Colonic mucosa (tissue), 4 donors: ENCODE data around the gene CIAO3. TPM values are rescaled to one million over a fixed set of nuclear protein-coding genes. Genes with fewer than 3 reads are reported as not detected.
"Not testable (repeated sequence)": the region's sequence is repeated elsewhere in the genome, so short reads cannot be mapped to it uniquely, and the experiment has no call there.

ENCODE experiments used
- DNase-seq: peaks from one replicate; pipeline ENCODE4 v3.0.0-alpha.2; 2020
- H3K27ac ChIP-seq: fragments of 200-600 bp; one replicate; pipeline ENCODE4 v1.8.0; 2021
- H3K27me3 ChIP-seq: fragments of 200-600 bp; one replicate; pipeline ENCODE4 v1.8.0; 2021
- H3K36me3 ChIP-seq: fragments of 200-600 bp; one replicate; pipeline ENCODE4 v1.8.0; 2021
- H3K4me1 ChIP-seq: fragments of 200-600 bp; one replicate; pipeline ENCODE4 v1.8.0; 2021; ENCODE audit warnings: mild to moderate bottlenecking
- H3K4me3 ChIP-seq: fragments of 200-600 bp; one replicate; pipeline ENCODE4 v1.8.0; 2021
- H3K9ac ChIP-seq, 2 donors: one replicate each; pipeline ENCODE4 v1.7.0; 2013; ENCODE audit warnings: control low read depth in 2 of 2, low read depth in 2 of 2, low read length in 2 of 2
- H3K9me3 ChIP-seq: fragments of 200-600 bp; one replicate; pipeline ENCODE4 v1.8.0; 2021
- CTCF ChIP-seq: fragments of 200-600 bp; IDR thresholded peaks from one replicate; pipeline ENCODE4 v1.8.0; 2022; ENCODE audit warnings: antibody characterized with exemption, mild to moderate bottlenecking
- intact Hi-C: fragments of 100-400 bp; cut with DNase I; formaldehyde crosslinking; loops from one replicate; pipeline ENCODE4 v1.14.1; 2022
- total RNA-seq, 2 donors: library from RNA; stranded (reverse); fragmentation: NEBNext Ultra II Directional in 1 of 2; extraction: Animal tissue kit (Norgen Biotek cat#: 25700) in 1 of 2; gene quantifications; one replicate each; pipeline ENCODE4 v1.2.1, GENCODE V29; 2021
- donor health status: healthy.
- donor health status: DM: no; HTN: no; CAD: no.
- donor health status: DM: no; HTN: no; CAD: no.

The CIAO3 gene
- total RNA-seq, 2 donors from 2014 or later: 29.2 to 62.1 TPM

GRCh38 chr16:754656-755055, 13.9 kb upstream of the CIAO3 start:
- no peaks in the 10 kb centered on the region for H3K4me1 ChIP-seq
- H3K27me3 ChIP-seq: peaks cover 12% of the 10 kb centered on the region
- no peaks in the 10 kb centered on the region for H3K9me3 ChIP-seq
- H3K4me3 ChIP-seq: no peak overlapping the region
- H3K36me3 ChIP-seq: no peaks in the 10 kb centered on the region
- H3K27ac ChIP-seq: no peak overlapping the region
- H3K9ac ChIP-seq: no peak overlapping the region
- intact Hi-C loops: no loop called here
- DNase-seq: no peak
- no peak for TF ChIP-seq CTCF

- DNase-seq, intact Hi-C loops: not testable (repeated sequence)
- peaks cover 12% of the 10 kb centered on the region for H3K27me3 ChIP-seq
These were observed 13.4 kb upstream of the CIAO3 start for GRCh38 chr16:754121-754607.

GRCh38 chr16:752007-752312, 11.2 kb upstream of the CIAO3 start:
- DNase-seq: no peak
- Histone ChIP-seq H3K27me3 (peaks cover 12% of the 10 kb centered on the region), H3K9ac (no peak overlapping the region), H3K27ac (no peak overlapping the region), H3K9me3 (no peaks in the 10 kb centered on the region), H3K4me1 (no peaks in the 10 kb centered on the region), H3K36me3 (no peaks in the 10 kb centered on the region), H3K4me3 (no peak overlapping the region)
- no peak for TF ChIP-seq CTCF
- intact Hi-C loops: no loop called here

More at GRCh38 chr16:754121-754607, 13.4 kb upstream of the CIAO3 start:
- H3K9me3 ChIP-seq, H3K27ac ChIP-seq, H3K4me1 ChIP-seq, H3K4me3 ChIP-seq, H3K9ac ChIP-seq, H3K36me3 ChIP-seq: not testable (repeated sequence)

GRCh38 chr16:751152-752006, 10.6 kb upstream of the CIAO3 start:
- no peak for DNase-seq
- H3K4me3 ChIP-seq: no peak overlapping the region
- H3K9me3 ChIP-seq: no peaks in the 10 kb centered on the region
- no peak overlapping the region for H3K9ac ChIP-seq
- H3K4me1 ChIP-seq: no peaks in the 10 kb centered on the region
- no peaks in the 10 kb centered on the region for H3K36me3 ChIP-seq
- intact Hi-C loops: no loop called here
- TF ChIP-seq CTCF: no peak
- peaks cover 12% of the 10 kb centered on the region for H3K27me3 ChIP-seq
- no peak overlapping the region for H3K27ac ChIP-seq

- DNase-seq: no peak
- H3K36me3 ChIP-seq: no peaks in the 10 kb centered on the region
- intact Hi-C loops: no loop called here
- H3K4me3 ChIP-seq: no peak overlapping the region
- no peak for TF ChIP-seq CTCF
- no peaks in the 10 kb centered on the region for H3K9me3 ChIP-seq
- no peaks in the 10 kb centered on the region for H3K4me1 ChIP-seq
- peaks cover 12% of the 10 kb centered on the region for H3K27me3 ChIP-seq
- no peak overlapping the region for H3K9ac ChIP-seq
- H3K27ac ChIP-seq: no peak overlapping the region
These were observed 9.7 kb upstream of the CIAO3 start for GRCh38 chr16:750485-750884.

GRCh38 chr16:749010-749409, 8.2 kb upstream of the CIAO3 start:
- Histone ChIP-seq H3K27ac (no peak overlapping the region), H3K9ac (no peak overlapping the region), H3K4me3 (no peak overlapping the region), H3K4me1 (no peaks in the 10 kb centered on the region), H3K36me3 (no peaks in the 10 kb centered on the region), H3K27me3 (peaks cover 12% of the 10 kb centered on the region), H3K9me3 (no peaks in the 10 kb centered on the region)
- no peak for TF ChIP-seq CTCF
- DNase-seq: no peak
- intact Hi-C loops: no loop called here
